NCI-H748 treated with DMSO at 0.1 percent for 48 hours (cell line): Measurements from ENCODE around the gene NT5DC3.
A peak's percentile ranks its signal among the peaks of the same experiment; 100 is the strongest.

Experiments
- DNase-seq: peaks from one replicate; lab custom pipeline; 2025; lab: John Stamatoyannopoulos, UW

NT5DC3 gene

DNA sequence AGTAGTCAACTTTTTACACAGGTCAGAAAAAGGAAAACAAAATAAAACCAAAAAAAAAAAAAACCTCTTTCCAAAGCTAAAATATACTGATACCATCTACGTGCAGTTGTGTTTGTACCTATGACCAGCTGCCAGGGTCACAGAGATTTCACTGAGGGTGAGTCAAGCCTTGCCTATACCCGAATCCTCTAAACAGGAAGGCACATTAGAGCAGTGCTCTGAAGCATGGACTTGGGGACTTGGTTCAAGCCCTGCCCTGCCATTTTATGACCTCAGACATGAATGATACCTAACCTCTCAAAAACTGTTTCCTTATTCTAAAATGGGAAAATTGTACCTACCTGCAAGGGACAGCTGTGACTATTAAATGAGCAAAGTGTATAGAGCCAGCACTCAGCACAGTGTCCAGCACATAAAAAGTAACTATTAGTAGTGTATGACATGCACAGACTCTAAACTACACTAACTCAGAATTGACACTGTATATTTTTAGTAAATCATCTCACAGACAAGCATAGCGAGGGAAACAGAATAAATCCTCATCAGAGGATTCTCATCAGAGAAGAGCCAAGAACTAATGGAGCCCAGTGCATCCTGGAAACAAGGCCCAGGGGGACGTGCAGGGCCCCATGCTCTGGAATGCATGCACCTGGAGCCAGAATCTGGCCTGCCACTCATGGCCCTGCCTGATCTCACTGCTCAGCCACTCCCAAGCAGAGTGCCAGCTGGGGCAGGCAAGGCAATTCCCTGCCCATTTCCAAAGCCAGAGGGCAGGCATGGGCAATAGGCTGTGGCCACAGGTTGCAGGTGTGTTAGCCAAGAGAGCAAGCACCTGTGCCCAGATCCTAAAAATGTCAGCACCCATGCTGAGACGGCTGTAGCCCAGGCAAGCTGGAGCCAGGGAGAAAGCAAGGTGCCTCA is 57.0 kb downstream of the NT5DC3 start:
- DNase-seq = no peak

DNA sequence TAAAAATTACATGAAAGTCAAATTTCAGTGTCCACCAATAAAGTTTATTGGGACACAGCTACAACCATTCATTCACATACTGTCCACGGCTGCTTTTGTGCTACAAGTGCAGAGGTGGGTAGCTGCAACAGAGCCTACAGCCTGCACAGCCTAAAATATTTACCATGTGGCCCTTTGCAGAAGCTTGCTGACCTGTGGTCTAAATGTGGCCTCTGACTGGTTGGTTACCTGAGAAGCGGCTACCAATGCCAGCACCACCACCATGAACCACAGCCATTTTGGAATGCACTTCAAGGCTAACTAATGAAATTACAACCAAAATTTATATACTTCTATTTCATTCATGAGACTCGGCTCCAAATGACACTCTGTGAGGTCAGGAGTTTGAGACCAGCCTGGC is 58.6 kb downstream of the NT5DC3 start:
- no peak for DNase-seq

- no peak for DNase-seq
These were observed 60.0 kb downstream of the NT5DC3 start for GRCh38 chr12:103780992-103781391.

DNA sequence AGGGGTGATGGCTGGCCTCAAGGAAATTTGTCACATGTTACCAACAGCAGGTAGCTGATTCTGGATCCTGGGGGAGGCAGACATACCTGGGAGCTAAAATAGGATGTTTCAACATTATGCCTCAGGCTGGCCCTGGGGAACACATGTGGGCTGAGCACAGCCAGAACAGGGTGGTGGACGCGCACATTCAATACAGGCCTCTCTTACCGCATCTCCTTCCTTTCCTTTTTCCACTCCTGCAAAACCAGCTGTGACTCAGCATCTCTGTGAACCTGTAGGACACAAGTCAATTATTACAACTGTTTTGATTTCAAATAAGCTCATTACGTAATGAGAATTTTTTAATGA is 61.0 kb downstream of the NT5DC3 start:
- DNase-seq = no peak

GRCh38 chr12:103779410-103780092 is 61.5 kb downstream of the NT5DC3 start:
- peak; percentile 57 for DNase-seq

GRCh38 chr12:103778781-103779180 is 62.3 kb downstream of the NT5DC3 start:
- DNase-seq = no peak

DNA sequence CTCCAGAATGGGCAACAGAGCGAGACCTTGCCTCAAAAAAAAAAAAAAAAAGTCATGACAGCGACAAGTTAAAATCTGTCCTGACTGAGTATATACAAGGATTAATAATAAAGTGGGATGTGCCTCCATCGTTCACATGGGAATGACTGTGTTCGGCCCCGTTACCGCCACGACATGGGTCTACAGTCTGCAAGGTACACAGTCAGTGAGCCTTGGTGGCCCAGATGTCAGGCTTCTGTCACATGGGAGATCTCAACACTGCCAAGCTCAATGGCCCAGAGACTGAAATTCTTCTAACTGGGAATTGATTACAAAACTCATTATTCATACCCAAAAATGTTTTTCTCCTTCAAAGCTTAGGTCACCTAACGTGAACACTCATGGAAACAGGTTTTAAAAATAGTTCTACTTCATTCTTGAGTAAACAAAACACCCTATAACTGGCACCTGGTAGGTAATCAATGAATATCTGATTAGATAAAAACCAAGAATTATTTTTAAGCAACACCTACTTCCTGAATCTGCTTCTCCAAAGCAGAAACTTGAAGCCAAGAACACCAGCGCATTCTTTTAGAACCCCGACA is 66.0 kb downstream of the NT5DC3 start:
- no peak for DNase-seq

GRCh38 chr12:103773109-103773910 is 67.7 kb downstream of the NT5DC3 start:
- DNase-seq = no peak

GRCh38 chr12:103772367-103773108 is 68.5 kb downstream of the NT5DC3 start:
- no peak for DNase-seq

GRCh38 chr12:103771466-103771865 is 69.6 kb downstream of the NT5DC3 start:
- DNase-seq = no peak

DNA sequence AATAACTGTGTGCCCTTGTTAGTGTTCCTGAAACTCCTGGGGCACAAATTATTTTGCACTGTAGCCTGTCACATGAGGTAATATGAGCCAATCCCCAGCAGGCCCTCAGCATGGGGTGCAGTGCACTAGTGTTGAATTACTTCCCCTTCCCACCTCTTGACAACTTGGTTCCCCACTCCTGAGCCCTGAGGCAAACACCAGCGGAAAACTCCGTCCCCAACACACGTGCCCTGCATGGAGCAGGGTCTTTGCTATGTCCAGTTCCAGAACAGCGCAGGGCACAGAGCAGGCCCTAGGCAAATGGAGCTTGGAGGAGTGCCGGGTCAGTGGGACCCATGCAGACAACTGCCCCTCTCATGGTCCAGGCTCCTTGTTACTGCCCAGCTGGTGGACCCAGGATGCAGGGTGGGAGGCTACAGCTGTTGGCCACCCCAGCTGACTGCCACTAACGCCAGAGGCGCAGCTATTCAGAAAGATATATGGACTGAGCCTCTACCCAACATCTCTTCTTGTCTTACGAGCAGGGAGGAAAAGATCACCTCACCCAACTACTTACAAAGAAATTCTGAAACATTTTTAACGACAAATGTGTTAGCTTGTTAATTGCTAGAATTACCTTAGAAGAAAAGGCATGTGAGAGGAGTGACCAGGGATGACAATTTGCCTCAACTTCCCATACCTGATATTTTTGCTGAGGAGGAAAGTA is 71.6 kb downstream of the NT5DC3 start:
- DNase-seq = no peak

DNA sequence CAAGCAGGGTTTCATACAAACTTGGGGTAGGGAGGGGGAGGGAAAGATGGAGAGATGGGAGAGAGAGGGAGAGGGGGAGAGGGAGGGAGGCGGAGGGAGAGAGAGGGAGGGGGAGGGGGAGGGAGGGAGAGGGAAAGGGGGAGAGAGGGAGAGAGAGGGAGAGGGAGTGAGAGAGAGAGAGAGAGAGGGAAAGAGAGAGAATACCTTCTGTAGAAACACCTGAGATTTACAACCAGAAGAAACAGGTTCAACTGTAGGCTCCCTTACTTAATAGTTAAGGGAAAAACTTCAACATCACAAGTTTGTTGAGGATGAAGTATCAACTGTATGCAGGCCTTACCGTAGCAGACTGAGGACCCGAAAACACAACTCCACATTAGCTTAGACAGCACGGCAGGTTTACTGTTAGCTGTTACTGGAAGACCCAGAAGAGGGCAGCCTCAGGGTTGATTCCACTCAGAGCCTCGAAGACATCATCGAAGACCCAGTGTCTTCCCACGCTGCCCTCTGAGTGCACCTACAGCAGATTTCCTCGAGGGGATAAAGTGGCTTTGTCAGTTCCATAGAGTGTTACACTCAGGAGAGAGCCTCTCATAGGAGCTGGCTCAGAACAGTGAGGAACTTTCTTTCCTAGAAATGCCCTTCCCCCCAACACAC is 72.4 kb downstream of the NT5DC3 start:
- DNase-seq = no peak

GRCh38 chr12:103766028-103766427 is 75.0 kb downstream of the NT5DC3 start:
- no peak for DNase-seq

DNA sequence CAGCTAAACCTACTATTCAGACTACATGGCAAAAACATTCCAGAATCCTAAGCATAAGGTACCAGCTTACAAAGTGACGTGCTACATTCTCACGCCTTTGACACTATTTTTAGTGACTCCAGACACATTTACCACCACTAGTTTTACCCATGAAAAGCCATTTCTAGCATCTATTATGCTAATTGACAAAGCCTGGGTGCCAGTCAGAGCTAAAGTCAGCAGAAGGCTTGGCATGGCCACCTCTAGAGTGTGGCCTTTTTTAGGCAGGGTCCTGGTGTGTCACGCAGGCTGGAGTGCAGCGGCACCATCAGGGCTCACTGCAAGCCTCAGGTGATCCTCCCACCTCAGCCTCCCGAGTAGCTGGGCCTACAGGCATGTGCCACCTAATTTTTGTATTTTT is 75.7 kb downstream of the NT5DC3 start:
- DNase-seq = no peak

DNA sequence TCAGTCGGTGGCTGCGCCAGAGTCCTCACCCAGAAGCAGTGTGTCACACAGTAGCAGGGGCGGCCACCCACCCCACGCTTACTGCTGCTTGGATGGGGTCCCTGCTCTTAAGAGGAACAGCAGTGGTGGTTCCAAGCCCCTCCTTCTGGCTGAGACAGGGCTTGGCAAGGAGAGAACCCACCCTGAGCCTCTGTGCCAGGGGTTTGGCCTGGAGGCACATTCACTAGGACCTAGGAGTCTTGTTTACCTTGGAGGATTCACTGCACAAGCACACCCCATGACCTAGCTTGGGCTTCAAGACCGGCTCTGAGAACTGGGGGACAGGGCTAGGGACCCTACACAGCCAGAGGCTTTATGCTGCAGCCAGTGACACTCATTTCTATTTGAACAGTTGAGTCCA is 78.6 kb downstream of the NT5DC3 start:
- DNase-seq = no peak

- no peak for DNase-seq
These were observed 82.5 kb downstream of the NT5DC3 start for GRCh38 chr12:103758310-103759089.

- no peak for DNase-seq
These were observed 83.8 kb downstream of the NT5DC3 start for GRCh38 chr12:103757248-103757647.

- no peak for DNase-seq
These were observed 84.6 kb downstream of the NT5DC3 start for GRCh38 chr12:103756443-103756842.

DNA sequence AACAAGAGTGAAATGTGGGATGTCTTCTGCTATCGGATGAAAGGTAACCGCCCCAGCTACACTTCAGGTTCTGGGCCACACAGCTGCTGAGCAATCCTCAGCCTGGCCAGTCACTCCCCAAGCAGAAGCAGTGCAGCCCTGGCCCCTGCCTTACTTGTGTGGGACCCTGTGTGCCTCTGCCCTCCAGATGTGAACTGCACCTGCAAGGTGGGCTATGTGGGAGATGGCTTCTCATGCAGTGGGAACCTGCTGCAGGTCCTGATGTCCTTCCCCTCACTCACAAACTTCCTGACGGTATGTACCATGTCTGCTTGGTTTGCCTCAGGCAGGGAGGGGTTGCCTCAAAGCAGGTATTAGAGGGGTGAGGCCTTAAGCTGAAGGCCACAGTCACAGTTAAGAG is 85.6 kb downstream of the NT5DC3 start:
- no peak for DNase-seq

DNA sequence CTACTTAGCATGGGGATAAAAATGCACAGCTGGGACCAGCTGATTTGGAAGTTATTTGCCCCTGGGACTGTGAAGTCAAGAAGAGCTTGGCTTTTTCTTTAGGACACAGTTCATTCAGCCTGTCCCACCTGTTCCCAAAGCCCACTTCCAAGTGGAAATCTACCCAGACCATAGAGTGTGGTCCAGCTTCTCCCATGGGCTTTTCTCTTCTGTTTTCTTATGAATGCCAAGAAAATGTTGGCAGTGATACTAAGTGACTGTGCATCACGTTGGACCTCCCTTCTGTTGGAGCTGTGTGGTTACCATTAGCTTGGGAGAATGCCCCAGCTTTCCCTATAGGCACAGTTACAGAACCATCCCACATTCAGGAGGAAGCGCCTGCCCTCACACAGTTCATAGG is 89.4 kb downstream of the NT5DC3 start:
- no peak for DNase-seq
